B cell (primary cell): Measurements from ENCODE around the gene RUFY2. TPM values are rescaled to one million over a fixed set of nuclear protein-coding genes. Genes with fewer than 3 reads are reported as not detected.

Experiments
- ATAC-seq: fragments of 200-7000 bp; cut with Tn5 transposase; one replicate; pipeline ENCODE4 v1.10.0; 2021; ENCODE audit warnings: low read depth, mild to moderate bottlenecking, moderate number of reproducible peaks, moderate library complexity
- CTCF ChIA-PET: fragments of 350-600 bp; sonication (Branson Sonifier 250); formaldehyde crosslinking; loops from one replicate; lab custom pipeline; 2021; ENCODE audit warnings: antibody characterized with exemption, inconsistent platforms; lab: Charles Lee
- POLR2A ChIA-PET: fragments of 350-600 bp; sonication (Branson Sonifier 250); formaldehyde crosslinking; loops from one replicate; lab custom pipeline; 2021; ENCODE audit warnings: antibody characterized with exemption; lab: Charles Lee
- DNase-seq: peaks from one replicate; pipeline ENCODE4 v3.0.0; 2013
- H2AFZ ChIP-seq: 2 replicates; pipeline ENCODE4 v1.6.1; 2012; ENCODE audit warnings: mild to moderate bottlenecking, low read depth, low read length; ENCODE audit not compliant: insufficient read depth, poor library complexity, severe bottlenecking
- H3K27ac ChIP-seq, 2 donors: 1 replicate in 1 of 2; 2 replicates in 1 of 2; pipeline ENCODE4 v1.5.1; 2012 to 2013; ENCODE audit warnings: low read length in 2 of 2, mild to moderate bottlenecking in 2 of 2, moderate library complexity in 1 of 2
- H3K27me3 ChIP-seq, 4 experiments: fragments of 200-600 bp in 1 of 4; sonication (generic) in 1 of 4; replicated peaks in 1 of 4; 1 replicate in 2 of 4; 2 replicates in 2 of 4; pipeline versions ENCODE4 v1.6.1 to v1.7.0; 2013 to 2016; ENCODE audit warnings: low read length in 3 of 4, mild to moderate bottlenecking in 2 of 4, mixed read lengths in 1 of 4, moderate library complexity in 1 of 4; ENCODE audit not compliant: insufficient read depth in 4 of 4, control insufficient read depth in 3 of 4; ENCODE audit errors: control extremely low read depth in 1 of 4
- H3K36me3 ChIP-seq, 2 experiments: replicated peaks in 1 of 2; 1 replicate in 1 of 2; 2 replicates in 1 of 2; pipeline versions ENCODE4 v1.6.1 to v1.7.1; 2013; ENCODE audit warnings: low read length in 1 of 2; ENCODE audit not compliant: insufficient read depth in 2 of 2, control insufficient read depth in 1 of 2; ENCODE audit errors: control extremely low read depth in 1 of 2, extremely low read depth in 1 of 2
- H3K4me1 ChIP-seq, 2 donors: fragments of 200-600 bp in 1 of 2; sonication (generic) in 1 of 2; 1 replicate in 1 of 2; 2 replicates in 1 of 2; pipeline versions ENCODE4 v1.5.1 to v1.6.1; 2013 to 2017; ENCODE audit warnings: low read length in 2 of 2; ENCODE audit not compliant: control insufficient read depth in 2 of 2, insufficient read depth in 2 of 2
- H3K4me2 ChIP-seq: replicated peaks from 2 replicates; pipeline ENCODE3; 2012; ENCODE audit warnings: mild to moderate bottlenecking, low read depth, low read length; ENCODE audit not compliant: poor library complexity, severe bottlenecking
- H3K4me3 ChIP-seq, 5 experiments: fragments of 200-600 bp in 1 of 5; sonication (generic) in 1 of 5; 1 replicate in 3 of 5; 2 replicates in 2 of 5; pipeline versions ENCODE4 v1.5.1 to v1.7.0; 2011 to 2016; ENCODE audit warnings: low read length in 4 of 5, mild to moderate bottlenecking in 4 of 5, low read depth in 2 of 5, control low read depth in 1 of 5, moderate library complexity in 1 of 5; ENCODE audit not compliant: insufficient read depth in 1 of 5; ENCODE audit errors: control extremely low read depth in 1 of 5, extremely low read depth in 1 of 5
- H3K79me2 ChIP-seq: fragments of 200-600 bp; sonication (generic); one replicate; pipeline ENCODE4 v1.6.0; 2016; ENCODE audit warnings: low read length; ENCODE audit not compliant: control insufficient read depth, insufficient read depth
- H3K9ac ChIP-seq: fragments of 200-600 bp; sonication (generic); 2 replicates; pipeline ENCODE4 v1.6.1; 2017; ENCODE audit warnings: mild to moderate bottlenecking, low read length, moderate library complexity
- H3K9me3 ChIP-seq, 3 donors: one replicate each; pipeline versions ENCODE4 v1.6.1 to v1.7.1; 2013; ENCODE audit warnings: low read length in 2 of 3; ENCODE audit not compliant: control insufficient read depth in 2 of 3, insufficient read depth in 1 of 3; ENCODE audit errors: control extremely low read depth in 1 of 3
- H4K20me1 ChIP-seq: 2 replicates; pipeline ENCODE4 v1.6.0; 2012; ENCODE audit warnings: mild to moderate bottlenecking, low read length; ENCODE audit not compliant: insufficient read depth, control insufficient read depth, poor library complexity, severe bottlenecking
- H3K27ac Mint-ChIP-seq: one replicate; pipeline ENCODE4 v1.8.0; 2021; ENCODE audit warnings: mixed read lengths
- H3K27me3 Mint-ChIP-seq: one replicate; pipeline ENCODE4 v1.8.0; 2021; ENCODE audit warnings: mixed read lengths
- H3K4me1 Mint-ChIP-seq: one replicate; pipeline ENCODE4 v1.8.0; 2021; ENCODE audit warnings: mixed read lengths
- H3K4me3 Mint-ChIP-seq: one replicate; pipeline ENCODE4 v1.8.0; 2021; ENCODE audit warnings: mixed read lengths
- H3K9me3 Mint-ChIP-seq: one replicate; pipeline ENCODE4 v1.8.0; 2022; ENCODE audit warnings: mixed read lengths; ENCODE audit not compliant: insufficient read depth
- CTCF ChIP-seq: fragments of 200-600 bp; IDR thresholded peaks from one replicate; pipeline ENCODE4 v1.8.0; 2022; ENCODE audit warnings: antibody characterized with exemption, mild to moderate bottlenecking
- EZH2 ChIP-seq: IDR thresholded peaks from 2 replicates; pipeline ENCODE4 v1.6.1; 2012; ENCODE audit warnings: borderline replicate concordance, low read depth, mild to moderate bottlenecking, moderate library complexity, low read length; ENCODE audit not compliant: insufficient read depth, poor library complexity, severe bottlenecking
- WGBS: methylation state at CpG from one replicate; pipeline ENCODE4 v1.1.5; 2013; ENCODE audit warnings: missing lambda C conversion rate; ENCODE audit not compliant: insufficient coverage; 5-methylcytosine and 5-hydroxymethylcytosine counted together
- intact Hi-C: fragments of 100-400 bp; cut with micrococcal nuclease; formaldehyde crosslinking; loops from one replicate; pipeline ENCODE4 v1.10.0; 2022
- polyA plus RNA-seq: library from polyadenylated mRNA; depleted of rRNA; stranded (reverse); fragments of >200 nt; gene quantifications from 2 replicates; pipeline ENCODE4 v1.2.3, GENCODE V29; 2012
- total RNA-seq, 2 donors: library from RNA; stranded (reverse); fragments of 120-200 nt in 1 of 2; gene quantifications; 1 replicate in 1 of 2; 2 replicates in 1 of 2; pipeline versions ENCODE4 v1.2.3 to v1.2.4, GENCODE V29; 2013 to 2022

RUFY2 gene
- total and polyA plus RNA-seq, 2 donors (not counting 1 experiment from before 2014, with no cell fraction given), result 5.8 to 38.7 TPM

GRCh38 chr10:68419376-68419775 is 12.3 kb upstream of the RUFY2 start:
- no peaks in the 10 kb centered on the region for H3K4me1 Mint-ChIP-seq
- H3K27me3 Mint-ChIP-seq, result no peaks in the 10 kb centered on the region
- no peak overlapping the region for H3K4me3 ChIP-seq
- intact Hi-C loops, result no loop called here
- H3K4me2 ChIP-seq, result no peak overlapping the region
- no peaks in the 10 kb centered on the region for H3K9me3 ChIP-seq
- ChIA-PET POLR2A (no interaction called here), CTCF (no interaction called here)
- H3K9me3 Mint-ChIP-seq, result no peaks in the 10 kb centered on the region
- no peaks in the 10 kb centered on the region for H4K20me1 ChIP-seq
- no peak overlapping the region for H3K27ac ChIP-seq
- ATAC-seq, result no peak
- no peaks in the 10 kb centered on the region for H3K79me2 ChIP-seq
- TF ChIP-seq CTCF (no peak), EZH2 (no peak)
- H3K4me3 Mint-ChIP-seq, result no peak overlapping the region
- no peaks in the 10 kb centered on the region for H3K36me3 ChIP-seq
- H3K27me3 ChIP-seq, result no peaks in the 10 kb centered on the region
- no peak for DNase-seq
- H3K4me1 ChIP-seq, result no peaks in the 10 kb centered on the region
- H3K27ac Mint-ChIP-seq, result no peak overlapping the region
- no peak overlapping the region for H2AFZ ChIP-seq
- WGBS, result 100% methylated on average over 1 of the region's 3 CpGs
- no peak overlapping the region for H3K9ac ChIP-seq

- peaks cover 28% of the 10 kb centered on the region for H3K79me2 ChIP-seq
- ATAC-seq (no peak), DNase-seq (no peak)
- Mint-ChIP-seq H3K27ac (no peak overlapping the region), H3K4me1 (peaks cover 22% of the 10 kb centered on the region), H3K9me3 (no peaks in the 10 kb centered on the region), H3K27me3 (no peaks in the 10 kb centered on the region), H3K4me3 (peak overlapping the region; percentile 41)
- POLR2A ChIA-PET, result interaction anchor here (0.6 kb wide), 1 partner anchor 14 kb away, joined by 6 read pairs; no protein-coding TSS in a partner anchor
- H3K9ac ChIP-seq, result no peak overlapping the region
- no peak overlapping the region for H3K4me3 ChIP-seq
- H3K36me3 ChIP-seq, result no peaks in the 10 kb centered on the region
- H3K4me1 ChIP-seq, result peaks cover 6 to 9% of the 10 kb centered on the region in 2 donors
- H3K27ac ChIP-seq, result no peak overlapping the region
- WGBS, result 86% methylated on average over 1 of the region's 2 CpGs
- CTCF ChIA-PET, result interaction anchor here (0.5 kb wide), 1 partner anchor 72 kb away, joined by 3 read pairs; no protein-coding TSS in a partner anchor
- intact Hi-C loops, result loop anchor here (10.0 kb wide), 2 partner anchors 546 to 624 kb away; partner anchors contain the start of gene DDX21
- H3K4me2 ChIP-seq, result no peak overlapping the region
- TF ChIP-seq CTCF (no peak), EZH2 (no peak)
- H4K20me1 ChIP-seq, result peaks cover 7% of the 10 kb centered on the region
- no peak overlapping the region for H2AFZ ChIP-seq
- no peaks in the 10 kb centered on the region for H3K27me3 ChIP-seq
- no peaks in the 10 kb centered on the region for H3K9me3 ChIP-seq
Measured at GRCh38 chr10:68408898-68409518, 1.9 kb upstream of the RUFY2 start.
